Bronchial epithelial cell (primary cell): ENCODE results near the gene CCR5. TPM values are rescaled to one million over a fixed set of nuclear protein-coding genes. Genes with fewer than 3 reads are reported as not detected.

Source experiments
- DNase-seq: peaks from one replicate; pipeline ENCODE4 v3.0.0-alpha.2; 2010; ENCODE audit warnings: low read depth
- FAIRE-seq: peaks from 2 replicates; lab custom pipeline; 2011; peaks lifted over from hg19 to GRCh38; lab: Jason Lieb, UNC
- H3K27me3 ChIP-seq: 2 replicates; pipeline ENCODE4 v1.5.1; 2011; ENCODE audit warnings: low read length; ENCODE audit not compliant: control insufficient read depth, insufficient read depth
- H3K36me3 ChIP-seq: 2 replicates; pipeline ENCODE4 v1.5.1; 2011; ENCODE audit warnings: low read length; ENCODE audit not compliant: control insufficient read depth, insufficient read depth
- H3K4me3 ChIP-seq: 2 replicates; pipeline ENCODE4 v1.5.1; 2011; ENCODE audit warnings: mild to moderate bottlenecking, low read depth, low read length, control low read depth
- total RNA-seq: library from RNA; depleted of rRNA; stranded (reverse); fragments of >200 nt; gene quantifications from 2 replicates; pipeline ENCODE4 v1.2.1, GENCODE V29; 2014
- TF ChIP-seq, protein P1 (sequence below): IDR thresholded peaks from 2 replicates; pipeline ENCODE4 v1.5.1; 2011; ENCODE audit warnings: mild to moderate bottlenecking, moderate library complexity, low read length, control low read depth, inconsistent platforms; ENCODE audit not compliant: insufficient read depth, severe bottlenecking

CCR5 gene
- total RNA-seq, 1 donor from 2014 or later: not detected

DNA sequence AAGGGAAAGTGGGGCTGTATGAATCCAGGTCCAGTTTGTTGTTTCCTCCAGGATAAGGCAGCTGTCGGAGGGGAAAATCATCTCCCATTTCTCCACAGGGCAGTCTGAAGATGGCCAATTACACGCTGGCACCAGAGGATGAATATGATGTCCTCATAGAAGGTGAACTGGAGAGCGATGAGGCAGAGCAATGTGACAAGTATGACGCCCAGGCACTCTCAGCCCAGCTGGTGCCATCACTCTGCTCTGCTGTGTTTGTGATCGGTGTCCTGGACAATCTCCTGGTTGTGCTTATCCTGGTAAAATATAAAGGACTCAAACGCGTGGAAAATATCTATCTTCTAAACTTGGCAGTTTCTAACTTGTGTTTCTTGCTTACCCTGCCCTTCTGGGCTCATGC lies 37.2 kb downstream of the CCR5 start:
- DNase-seq: no peak
- TF ChIP-seq, protein P1, sequence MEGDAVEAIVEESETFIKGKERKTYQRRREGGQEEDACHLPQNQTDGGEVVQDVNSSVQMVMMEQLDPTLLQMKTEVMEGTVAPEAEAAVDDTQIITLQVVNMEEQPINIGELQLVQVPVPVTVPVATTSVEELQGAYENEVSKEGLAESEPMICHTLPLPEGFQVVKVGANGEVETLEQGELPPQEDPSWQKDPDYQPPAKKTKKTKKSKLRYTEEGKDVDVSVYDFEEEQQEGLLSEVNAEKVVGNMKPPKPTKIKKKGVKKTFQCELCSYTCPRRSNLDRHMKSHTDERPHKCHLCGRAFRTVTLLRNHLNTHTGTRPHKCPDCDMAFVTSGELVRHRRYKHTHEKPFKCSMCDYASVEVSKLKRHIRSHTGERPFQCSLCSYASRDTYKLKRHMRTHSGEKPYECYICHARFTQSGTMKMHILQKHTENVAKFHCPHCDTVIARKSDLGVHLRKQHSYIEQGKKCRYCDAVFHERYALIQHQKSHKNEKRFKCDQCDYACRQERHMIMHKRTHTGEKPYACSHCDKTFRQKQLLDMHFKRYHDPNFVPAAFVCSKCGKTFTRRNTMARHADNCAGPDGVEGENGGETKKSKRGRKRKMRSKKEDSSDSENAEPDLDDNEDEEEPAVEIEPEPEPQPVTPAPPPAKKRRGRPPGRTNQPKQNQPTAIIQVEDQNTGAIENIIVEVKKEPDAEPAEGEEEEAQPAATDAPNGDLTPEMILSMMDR: no peak
- no peak overlapping the region for H3K4me3 ChIP-seq
- FAIRE-seq: no peak
- no peaks in the 10 kb centered on the region for H3K36me3 ChIP-seq
- no peaks in the 10 kb centered on the region for H3K27me3 ChIP-seq

DNA sequence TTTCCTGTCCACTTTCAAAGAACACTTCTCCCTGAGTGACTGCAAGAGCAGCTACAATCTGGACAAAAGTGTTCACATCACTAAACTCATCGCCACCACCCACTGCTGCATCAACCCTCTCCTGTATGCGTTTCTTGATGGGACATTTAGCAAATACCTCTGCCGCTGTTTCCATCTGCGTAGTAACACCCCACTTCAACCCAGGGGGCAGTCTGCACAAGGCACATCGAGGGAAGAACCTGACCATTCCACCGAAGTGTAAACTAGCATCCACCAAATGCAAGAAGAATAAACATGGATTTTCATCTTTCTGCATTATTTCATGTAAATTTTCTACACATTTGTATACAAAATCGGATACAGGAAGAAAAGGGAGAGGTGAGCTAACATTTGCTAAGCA lies 38.1 kb downstream of the CCR5 start:
- Histone ChIP-seq H3K4me3 (no peak overlapping the region), H3K36me3 (no peaks in the 10 kb centered on the region), H3K27me3 (no peaks in the 10 kb centered on the region)
- DNase-seq: no peak
- FAIRE-seq: no peak
- TF ChIP-seq, protein P1: no peak

DNA sequence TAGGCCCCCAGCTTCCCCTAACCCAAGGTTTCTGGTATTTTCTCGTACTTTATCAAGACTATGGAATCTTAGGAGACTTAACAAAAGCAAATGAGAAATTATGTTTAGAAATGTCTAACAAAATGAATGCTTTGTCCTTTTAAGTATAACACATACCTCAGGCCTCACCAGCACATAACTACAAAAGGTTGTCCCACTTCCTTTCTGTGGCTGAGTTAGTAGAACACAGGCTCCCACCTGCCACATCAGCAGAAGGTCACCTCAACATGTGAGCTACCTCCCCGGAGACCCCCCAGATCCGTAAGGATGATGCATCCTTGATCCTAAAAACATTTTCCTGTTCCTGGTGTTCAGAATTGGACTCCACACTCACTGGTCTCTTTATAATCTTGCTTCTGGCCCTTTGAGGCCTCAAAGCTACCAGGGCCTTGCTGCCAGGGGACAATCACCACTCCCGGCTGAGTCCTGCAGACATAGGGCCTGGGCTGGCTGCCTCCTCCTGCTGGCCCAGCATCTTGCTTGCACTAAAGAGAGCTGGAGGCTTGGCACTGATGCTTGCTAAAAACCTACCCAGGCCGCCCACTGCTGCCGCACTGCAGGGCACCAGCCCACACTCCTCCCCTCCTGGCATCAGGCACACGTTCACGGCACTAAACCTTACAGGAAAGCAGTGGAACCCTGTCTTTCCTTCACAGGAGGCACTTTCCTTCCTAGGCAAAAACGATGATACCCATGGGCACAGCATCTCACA lies 39.2 kb downstream of the CCR5 start:
- no peak overlapping the region for H3K4me3 ChIP-seq
- TF ChIP-seq, protein P1: no peak
- FAIRE-seq (no peak), DNase-seq (no peak)
- no peaks in the 10 kb centered on the region for H3K36me3 ChIP-seq
- no peaks in the 10 kb centered on the region for H3K27me3 ChIP-seq

DNA sequence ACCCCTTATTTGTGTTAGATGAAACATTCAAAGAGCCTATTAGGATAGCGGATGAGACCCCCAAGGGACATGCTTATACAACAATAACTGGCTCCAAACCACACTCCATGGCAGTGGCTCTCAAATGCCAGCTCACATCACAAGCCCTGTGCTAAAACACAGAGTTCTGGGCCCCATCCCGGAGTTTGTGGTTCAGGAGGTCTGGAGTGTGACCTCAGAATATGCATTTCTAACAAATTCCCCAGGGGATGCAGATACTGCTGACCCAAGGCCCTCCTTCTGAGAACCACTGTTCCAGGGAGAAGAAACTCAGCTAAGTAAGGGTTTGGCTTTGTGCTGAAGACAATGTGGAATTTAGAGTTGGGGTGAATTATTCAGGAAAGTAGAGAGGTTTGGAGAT lies 39.9 kb downstream of the CCR5 start:
- TF ChIP-seq, protein P1: no peak
- no peak for FAIRE-seq
- Histone ChIP-seq H3K4me3 (no peak overlapping the region), H3K36me3 (no peaks in the 10 kb centered on the region), H3K27me3 (no peaks in the 10 kb centered on the region)
- no peak for DNase-seq

DNA sequence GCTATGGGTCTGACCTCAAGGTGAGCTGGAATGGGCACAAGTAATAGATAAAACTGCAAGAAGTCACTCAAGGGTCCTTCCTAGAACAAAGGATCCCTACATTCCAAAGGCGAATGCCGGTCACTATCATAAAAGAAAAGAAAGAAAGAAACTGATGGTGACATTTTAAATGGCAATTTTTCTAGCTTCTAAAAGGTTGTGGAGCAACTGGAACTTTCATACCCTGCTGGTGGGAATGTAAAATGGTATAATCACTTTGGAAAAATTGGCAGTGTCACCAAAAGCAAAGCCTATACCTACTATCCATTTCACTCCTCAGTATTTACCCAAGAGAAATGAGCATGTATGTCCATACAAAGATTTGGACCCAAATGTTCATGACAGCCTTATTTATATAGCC lies 40.5 kb downstream of the CCR5 start:
- no peaks in the 10 kb centered on the region for H3K36me3 ChIP-seq
- H3K4me3 ChIP-seq: no peak overlapping the region
- no peaks in the 10 kb centered on the region for H3K27me3 ChIP-seq
- TF ChIP-seq, protein P1: no peak
- FAIRE-seq (no peak), DNase-seq (no peak)

DNA sequence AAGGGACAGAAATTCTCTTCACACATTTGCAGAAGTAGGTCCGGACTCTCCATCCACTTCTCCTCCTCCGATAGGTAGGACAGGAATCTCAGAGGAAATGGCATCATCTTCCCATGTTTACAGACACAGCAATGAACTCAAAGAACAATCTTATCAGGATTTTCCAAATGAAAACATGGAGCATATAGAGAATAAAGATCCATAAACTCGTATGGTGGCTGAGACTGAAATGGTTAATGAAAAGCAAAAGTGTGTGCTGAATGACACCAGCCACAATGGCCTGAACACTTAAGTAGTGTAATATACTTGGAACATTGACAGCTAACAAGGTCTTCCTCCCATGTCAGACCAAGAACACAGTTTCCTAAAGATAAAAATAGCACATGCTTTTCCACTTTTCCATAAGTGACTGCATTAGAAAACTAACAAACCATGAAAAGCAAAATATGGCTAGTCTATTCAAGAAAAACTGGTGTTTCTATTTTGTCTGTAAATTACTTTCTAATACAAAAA lies 42.1 kb downstream of the CCR5 start:
- Histone ChIP-seq H3K4me3 (no peak overlapping the region), H3K27me3 (no peaks in the 10 kb centered on the region), H3K36me3 (no peaks in the 10 kb centered on the region)
- no peak for FAIRE-seq
- DNase-seq: no peak
- TF ChIP-seq, protein P1: no peak
